Ectodermal cell (in vitro differentiated cells): ENCODE measurements around the gene CHL1.

ENCODE experiments used
- H3K27ac ChIP-seq: 2 replicates; pipeline ENCODE4 v1.7.0; 2013; ENCODE audit warnings: mild to moderate bottlenecking, low read depth, low read length; ENCODE audit not compliant: insufficient read depth, poor library complexity, severe bottlenecking
- H3K27me3 ChIP-seq: 2 replicates; pipeline ENCODE4 v1.7.0; 2013; ENCODE audit warnings: mild to moderate bottlenecking, low read length; ENCODE audit not compliant: insufficient read depth, control insufficient read depth, poor library complexity, severe bottlenecking
- H3K36me3 ChIP-seq: one replicate; pipeline ENCODE4 v1.7.0; 2013; ENCODE audit warnings: low read length; ENCODE audit not compliant: control insufficient read depth, insufficient read depth
- H3K4me1 ChIP-seq: one replicate; pipeline ENCODE4 v1.7.0; 2013; ENCODE audit warnings: low read length; ENCODE audit not compliant: control insufficient read depth, insufficient read depth
- H3K4me3 ChIP-seq: 2 replicates; pipeline ENCODE4 v1.7.0; 2013; ENCODE audit warnings: low read depth, low read length, control low read depth; ENCODE audit not compliant: insufficient read depth
- H3K9me3 ChIP-seq: 2 replicates; pipeline ENCODE4 v1.7.0; 2013; ENCODE audit warnings: mild to moderate bottlenecking, low read length, moderate library complexity; ENCODE audit not compliant: control insufficient read depth
- WGBS, 2 experiments: methylation state at CpG; one replicate each; pipeline ENCODE4 v1.1.7; 2013; ENCODE audit warnings: missing lambda C conversion rate in 2 of 2; 5-methylcytosine and 5-hydroxymethylcytosine counted together

CHL1 gene

GRCh38 chr3:278300-279064 lies 81.9 kb downstream of the CHL1 start:
- WGBS, 2 experiments = 69 to 73% methylated on average over 12 of the region's 12 CpGs
- Histone ChIP-seq H3K36me3 (no peaks in the 10 kb centered on the region), H3K9me3 (no peaks in the 10 kb centered on the region), H3K4me3 (no peak overlapping the region), H3K27me3 (no peaks in the 10 kb centered on the region), H3K4me1 (no peaks in the 10 kb centered on the region), H3K27ac (no peak overlapping the region)

- no CpG with 5 or more reads among the region's 1 CpG for WGBS, 2 experiments
- Histone ChIP-seq H3K27ac (no peak overlapping the region), H3K27me3 (no peaks in the 10 kb centered on the region)
These were observed 82.8 kb downstream of the CHL1 start for GRCh38 chr3:279325-279724.

GRCh38 chr3:280681-281080 lies 84.1 kb downstream of the CHL1 start:
- Histone ChIP-seq H3K27me3 (no peaks in the 10 kb centered on the region), H3K9me3 (peaks cover 3% of the 10 kb centered on the region), H3K4me3 (no peak overlapping the region), H3K4me1 (no peaks in the 10 kb centered on the region), H3K36me3 (no peaks in the 10 kb centered on the region), H3K27ac (no peak overlapping the region)
- 38 to 44% methylated on average over 2 of the region's 2 CpGs for WGBS, 2 experiments

More at GRCh38 chr3:279325-279724, 82.8 kb downstream of the CHL1 start:
- Histone ChIP-seq H3K4me3 (no peak overlapping the region), H3K9me3 (peaks cover 3% of the 10 kb centered on the region), H3K4me1 (no peaks in the 10 kb centered on the region), H3K36me3 (no peaks in the 10 kb centered on the region)

GRCh38 chr3:284322-284721 lies 87.8 kb downstream of the CHL1 start:
- Histone ChIP-seq H3K27me3 (no peaks in the 10 kb centered on the region), H3K4me1 (no peaks in the 10 kb centered on the region), H3K36me3 (no peaks in the 10 kb centered on the region), H3K27ac (no peak overlapping the region), H3K9me3 (peaks cover 3% of the 10 kb centered on the region), H3K4me3 (no peak overlapping the region)
- WGBS, 2 experiments = 66 to 80% methylated on average over 4 of the region's 4 CpGs

GRCh38 chr3:288417-288816 lies 91.9 kb downstream of the CHL1 start:
- Histone ChIP-seq H3K4me1 (no peaks in the 10 kb centered on the region), H3K4me3 (no peak overlapping the region), H3K27ac (no peak overlapping the region), H3K27me3 (no peaks in the 10 kb centered on the region), H3K36me3 (no peaks in the 10 kb centered on the region), H3K9me3 (peaks cover 3% of the 10 kb centered on the region)
- WGBS, 2 experiments = 76% methylated on average over 4 of the region's 4 CpGs

GRCh38 chr3:291028-291427 lies 94.5 kb downstream of the CHL1 start:
- Histone ChIP-seq H3K27ac (no peak overlapping the region), H3K9me3 (peaks cover 3% of the 10 kb centered on the region), H3K27me3 (no peaks in the 10 kb centered on the region), H3K4me1 (no peaks in the 10 kb centered on the region), H3K36me3 (no peaks in the 10 kb centered on the region), H3K4me3 (no peak overlapping the region)

- Histone ChIP-seq H3K36me3 (no peaks in the 10 kb centered on the region), H3K27ac (no peak overlapping the region), H3K9me3 (peaks cover 3% of the 10 kb centered on the region), H3K27me3 (no peaks in the 10 kb centered on the region), H3K4me3 (no peak overlapping the region), H3K4me1 (no peaks in the 10 kb centered on the region)
- 61 to 78% methylated on average over 5 of the region's 5 CpGs for WGBS, 2 experiments
These were observed 95.3 kb downstream of the CHL1 start for GRCh38 chr3:291646-292436.

- Histone ChIP-seq H3K9me3 (peaks cover 3% of the 10 kb centered on the region), H3K4me3 (no peak overlapping the region), H3K36me3 (no peaks in the 10 kb centered on the region), H3K27me3 (no peaks in the 10 kb centered on the region), H3K27ac (no peak overlapping the region), H3K4me1 (no peaks in the 10 kb centered on the region)
- 77 to 84% methylated on average over 6 to 8 of the region's 8 CpGs for WGBS, 2 experiments
These were observed 97.5 kb downstream of the CHL1 start for GRCh38 chr3:294096-294495.

- Histone ChIP-seq H3K9me3 (peaks cover 3% of the 10 kb centered on the region), H3K27ac (no peak overlapping the region), H3K27me3 (no peaks in the 10 kb centered on the region), H3K36me3 (no peaks in the 10 kb centered on the region), H3K4me1 (no peaks in the 10 kb centered on the region), H3K4me3 (no peak overlapping the region)
- WGBS, 2 experiments = 94 to 100% methylated on average over 2 of the region's 2 CpGs
These were observed 98.0 kb downstream of the CHL1 start for GRCh38 chr3:294581-294980.

GRCh38 chr3:295166-295565 lies 98.6 kb downstream of the CHL1 start:
- no peak overlapping the region for H3K27ac ChIP-seq
- no peak overlapping the region for H3K4me3 ChIP-seq
- 54 to 76% methylated on average over 3 of the region's 3 CpGs for WGBS, 2 experiments
- no peaks in the 10 kb centered on the region for H3K27me3 ChIP-seq
- no peaks in the 10 kb centered on the region for H3K4me1 ChIP-seq
- peaks cover 3% of the 10 kb centered on the region for H3K9me3 ChIP-seq
- H3K36me3 ChIP-seq = no peaks in the 10 kb centered on the region
